GM12801 (cell line): ENCODE data around the gene MORN3.

ENCODE experiments used
- CTCF ChIP-seq: IDR thresholded peaks from one replicate; pipeline ENCODE4 v1.5.1; 2011; ENCODE audit warnings: control low read depth; ENCODE audit not compliant: insufficient read length; ENCODE audit errors: extremely low read depth

The MORN3 gene

GRCh38 chr12:121626087-121626852 is 43.2 kb downstream of the MORN3 start, which contains the start of gene ORAI1:
ORAI1 (plus strand) TSS chr12:121626530.
- TF ChIP-seq CTCF: no peak

- TF ChIP-seq CTCF: no peak
These were observed 49.0 kb downstream of the MORN3 start for GRCh38 chr12:121620333-121620891.

GRCh38 chr12:121618659-121619233 is 50.7 kb downstream of the MORN3 start:
- no peak for TF ChIP-seq CTCF

GRCh38 chr12:121614872-121615467 is 54.5 kb downstream of the MORN3 start:
- no peak for TF ChIP-seq CTCF

GRCh38 chr12:121613462-121613861 is 56.0 kb downstream of the MORN3 start:
- no peak for TF ChIP-seq CTCF

GRCh38 chr12:121611306-121611705 is 58.1 kb downstream of the MORN3 start:
- TF ChIP-seq CTCF: no peak

- no peak for TF ChIP-seq CTCF
These were observed 59.0 kb downstream of the MORN3 start for GRCh38 chr12:121610239-121611149.
